GM10266 (cell line): ENCODE measurements around the gene C10orf143.

Source experiments
- DNase-seq: peaks from one replicate; pipeline ENCODE4 v3.0.0; 2012; ENCODE audit errors: extremely low spot score
- TF ChIP-seq, protein P1 (sequence below): IDR thresholded peaks from 2 replicates; pipeline ENCODE4 v1.5.1; 2012; ENCODE audit warnings: mild to moderate bottlenecking, low read depth; ENCODE audit not compliant: control insufficient read depth, insufficient read depth; ENCODE audit errors: missing control alignments

C10orf143 gene

DNA sequence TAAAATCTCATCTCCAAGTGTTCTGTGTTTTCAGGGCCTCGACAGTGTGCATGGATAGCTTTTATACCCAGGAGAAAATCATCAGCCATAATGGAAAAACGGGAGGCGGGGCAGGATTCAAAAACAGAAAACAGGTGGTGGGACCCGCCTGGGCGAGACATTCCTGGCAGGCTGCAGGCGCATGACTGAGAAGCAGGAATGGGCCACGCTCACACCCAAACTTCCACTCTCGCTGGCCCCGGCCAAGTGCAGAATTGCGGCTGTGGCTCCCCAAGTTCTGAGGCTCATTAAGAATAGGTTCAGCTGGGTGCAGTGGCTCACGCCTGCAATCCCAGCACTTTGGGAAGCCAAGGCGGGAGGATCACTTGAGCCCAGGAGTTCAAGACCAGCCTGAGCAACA, 60.6 kb downstream of the C10orf143 start:
- TF ChIP-seq, protein P1, sequence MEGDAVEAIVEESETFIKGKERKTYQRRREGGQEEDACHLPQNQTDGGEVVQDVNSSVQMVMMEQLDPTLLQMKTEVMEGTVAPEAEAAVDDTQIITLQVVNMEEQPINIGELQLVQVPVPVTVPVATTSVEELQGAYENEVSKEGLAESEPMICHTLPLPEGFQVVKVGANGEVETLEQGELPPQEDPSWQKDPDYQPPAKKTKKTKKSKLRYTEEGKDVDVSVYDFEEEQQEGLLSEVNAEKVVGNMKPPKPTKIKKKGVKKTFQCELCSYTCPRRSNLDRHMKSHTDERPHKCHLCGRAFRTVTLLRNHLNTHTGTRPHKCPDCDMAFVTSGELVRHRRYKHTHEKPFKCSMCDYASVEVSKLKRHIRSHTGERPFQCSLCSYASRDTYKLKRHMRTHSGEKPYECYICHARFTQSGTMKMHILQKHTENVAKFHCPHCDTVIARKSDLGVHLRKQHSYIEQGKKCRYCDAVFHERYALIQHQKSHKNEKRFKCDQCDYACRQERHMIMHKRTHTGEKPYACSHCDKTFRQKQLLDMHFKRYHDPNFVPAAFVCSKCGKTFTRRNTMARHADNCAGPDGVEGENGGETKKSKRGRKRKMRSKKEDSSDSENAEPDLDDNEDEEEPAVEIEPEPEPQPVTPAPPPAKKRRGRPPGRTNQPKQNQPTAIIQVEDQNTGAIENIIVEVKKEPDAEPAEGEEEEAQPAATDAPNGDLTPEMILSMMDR, result no peak

GRCh38 chr10:130049244-130049643, 61.4 kb downstream of the C10orf143 start:
- DNase-seq, result no peak
- TF ChIP-seq, protein P1, result no peak

More for the DNA sequence above, 60.6 kb downstream of the C10orf143 start:
- DNase-seq, result no peak

- DNase-seq, result no peak
- TF ChIP-seq, protein P1, result no peak
Measured at GRCh38 chr10:130048081-130048480, 62.5 kb downstream of the C10orf143 start.

- no peak for DNase-seq
- TF ChIP-seq, protein P1, result no peak
Measured at GRCh38 chr10:130047336-130047735, 63.3 kb downstream of the C10orf143 start.

GRCh38 chr10:130046591-130046990, 64.0 kb downstream of the C10orf143 start:
- TF ChIP-seq, protein P1, result no peak
- DNase-seq, result no peak

DNA sequence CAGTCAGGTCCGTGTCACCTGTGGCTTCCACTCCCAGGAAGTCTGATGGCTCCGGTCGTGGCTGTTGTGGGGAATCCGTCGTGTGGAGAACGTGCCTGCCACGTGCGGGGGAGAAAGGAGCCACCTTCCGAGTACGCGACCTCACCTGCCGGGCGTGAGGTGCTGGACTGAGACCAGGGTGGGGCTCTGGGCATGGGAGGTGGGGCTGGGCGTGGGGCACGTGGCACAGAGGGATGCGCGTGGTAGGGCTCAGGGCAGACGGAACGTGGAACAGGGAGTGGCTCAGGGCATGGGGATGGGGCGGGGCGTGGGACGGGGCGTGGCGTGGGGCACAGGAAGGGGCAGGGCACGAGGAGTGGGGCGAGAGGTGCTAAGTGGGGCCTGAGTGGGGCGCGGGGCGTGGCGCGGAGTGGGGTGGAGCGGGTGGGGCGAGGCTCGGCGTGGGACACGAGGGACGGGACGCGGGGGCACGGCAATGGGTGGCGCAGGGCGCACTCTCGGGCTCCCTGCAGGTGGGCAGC, 64.8 kb downstream of the C10orf143 start:
- TF ChIP-seq, protein P1, result no peak
- no peak for DNase-seq

DNA sequence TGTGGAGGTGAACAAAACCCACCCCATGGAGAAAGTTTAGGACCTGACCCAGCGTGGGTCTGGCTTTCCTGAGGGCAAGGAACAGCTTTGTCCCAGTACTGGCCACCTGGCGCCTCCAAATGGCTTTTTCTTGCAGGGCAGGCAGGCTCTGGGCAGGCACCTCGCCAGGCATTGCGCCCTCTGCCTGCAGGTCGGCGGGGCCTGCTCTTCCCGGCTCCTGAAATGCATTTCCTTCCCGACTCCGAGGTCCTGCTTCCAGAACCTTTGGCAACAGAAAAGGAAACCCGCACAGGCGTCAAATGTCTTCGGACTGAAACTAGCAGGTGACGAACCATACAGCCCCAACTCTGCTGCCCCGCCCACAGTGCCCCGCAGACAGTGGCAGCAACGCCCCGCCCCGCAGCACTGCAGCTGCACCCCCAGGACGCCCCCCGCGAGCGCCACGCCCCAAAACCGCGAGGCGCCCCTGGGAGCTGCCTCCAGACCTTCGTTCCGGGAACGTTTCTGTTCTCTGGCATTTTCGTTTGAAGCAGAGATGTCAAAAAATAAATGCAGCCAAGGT, 65.5 kb downstream of the C10orf143 start:
- TF ChIP-seq, protein P1, result no peak
- no peak for DNase-seq
